ENCODE measurements around the gene ALDH16A1.
"Not testable (repeated sequence)": the region's sequence is repeated elsewhere in the genome, so short reads cannot be mapped to it uniquely, and the experiment has no call there.

ALDH16A1 gene

GRCh38 chr19:49461656-49462055 lies 8.6 kb downstream of the ALDH16A1 start:
- DNase-seq, result no peak

GRCh38 chr19:49462492-49462891 lies 9.5 kb downstream of the ALDH16A1 start:
- no peak for DNase-seq

GRCh38 chr19:49463960-49464740 lies 11.1 kb downstream of the ALDH16A1 start:
- DNase-seq, result no peak

GRCh38 chr19:49465371-49465770 lies 12.3 kb downstream of the ALDH16A1 start:
- no peak for DNase-seq

GRCh38 chr19:49468199-49468598 lies 15.2 kb downstream of the ALDH16A1 start:
- DNase-seq, result no peak

- DNase-seq, result no peak
These were observed 15.9 kb downstream of the ALDH16A1 start for GRCh38 chr19:49468746-49469447.

GRCh38 chr19:49469828-49470614 lies 17.0 kb downstream of the ALDH16A1 start:
- no peak for DNase-seq

- no peak for DNase-seq
These were observed 17.6 kb downstream of the ALDH16A1 start for GRCh38 chr19:49470615-49470978.

GRCh38 chr19:49472936-49473335 lies 19.9 kb downstream of the ALDH16A1 start:
- no peak for DNase-seq

- not testable (repeated sequence) for DNase-seq
These were observed 20.5 kb downstream of the ALDH16A1 start for GRCh38 chr19:49473501-49473867.

- peak in 48 of 58 donors; percentile 1 to 72 (median 32) for DNase-seq
These were observed 21.0 kb downstream of the ALDH16A1 start, which contains the start of gene FLT3LG for GRCh38 chr19:49473868-49474541. FLT3LG (plus strand) TSS chr19:49474215; CDS start chr19:49474640, 425 bp downstream.

- no peak for DNase-seq
These were observed 21.5 kb downstream of the ALDH16A1 start for GRCh38 chr19:49474542-49474924.

GRCh38 chr19:49475191-49475917 lies 22.3 kb downstream of the ALDH16A1 start:
- no peak for DNase-seq

GRCh38 chr19:49475995-49476880 lies 23.2 kb downstream of the ALDH16A1 start:
- DNase-seq, result peak in 22 of 58 donors; percentile 2 to 57 (median 23)

- no peak for DNase-seq
These were observed 27.1 kb downstream of the ALDH16A1 start for GRCh38 chr19:49479975-49480628.

GRCh38 chr19:49481020-49481683 lies 28.1 kb downstream of the ALDH16A1 start:
- DNase-seq, result no peak

- no peak for DNase-seq
These were observed 33.2 kb downstream of the ALDH16A1 start for GRCh38 chr19:49486232-49486631.

- no peak for DNase-seq
These were observed 33.8 kb downstream of the ALDH16A1 start for GRCh38 chr19:49486710-49487276.
